WTC11 (cell line): ENCODE measurements around the gene PTPRK. TPM values are rescaled to one million over a fixed set of nuclear protein-coding genes. Genes with fewer than 3 reads are reported as not detected.

ENCODE experiments used
- ATAC-seq: fragments of 200-7000 bp; cut with Tn5 transposase; 2 replicates; pipeline ENCODE4 v1.10.0; 2021; ENCODE audit warnings: mild to moderate bottlenecking, moderate library complexity
- CTCF ChIA-PET: fragments of 300-600 bp; sonication (Branson Sonifier 250); formaldehyde crosslinking; loops from one replicate; lab custom pipeline; 2021; ENCODE audit warnings: antibody characterized with exemption; lab: Charles Lee
- POLR2A ChIA-PET: fragments of 350-600 bp; sonication (Branson Sonifier 250); formaldehyde crosslinking; loops from one replicate; lab custom pipeline; 2021; ENCODE audit warnings: antibody characterized with exemption; lab: Charles Lee
- DNase-seq: peaks from one replicate; pipeline ENCODE4 v3.0.0; 2021; ENCODE audit warnings: low spot score
- H3K27ac Mint-ChIP-seq: 2 replicates; pipeline ENCODE4 v1.8.0; 2021; ENCODE audit warnings: mixed read lengths
- H3K27me3 Mint-ChIP-seq: 2 replicates; pipeline ENCODE4 v1.8.0; 2021; ENCODE audit warnings: low read depth, mild to moderate bottlenecking, moderate library complexity, mixed read lengths
- H3K36me3 Mint-ChIP-seq: 2 replicates; pipeline ENCODE4 v1.8.0; 2021; ENCODE audit warnings: mixed read lengths
- H3K4me1 Mint-ChIP-seq: 2 replicates; pipeline ENCODE4 v1.8.0; 2022; ENCODE audit warnings: mixed read lengths
- H3K4me3 Mint-ChIP-seq: 2 replicates; pipeline ENCODE4 v1.8.0; 2021; ENCODE audit warnings: mild to moderate bottlenecking, moderate library complexity, mixed read lengths
- H3K9me3 Mint-ChIP-seq: 2 replicates; pipeline ENCODE4 v1.8.0; 2021; ENCODE audit warnings: mixed read lengths
- ESRRA ChIP-seq: sonication (generic); formaldehyde crosslinking; IDR thresholded peaks from 2 replicates; pipeline ENCODE4 v1.8.1; 2022; ENCODE audit warnings: mild to moderate bottlenecking, missing genetic modification reagents, borderline replicate concordance
- FOXJ3 ChIP-seq: sonication (generic); formaldehyde crosslinking; IDR thresholded peaks from 2 replicates; pipeline ENCODE4 v1.9.0; 2021; ENCODE audit warnings: missing genetic modification reagents, mild to moderate bottlenecking, borderline replicate concordance
- JAZF1 ChIP-seq: fragments of 250-450 bp; sonication (Bioruptor Pico); IDR thresholded peaks from 2 replicates; pipeline ENCODE4 v1.9.0; 2021; ENCODE audit warnings: moderate library complexity, mild to moderate bottlenecking, inconsistent platforms
- JUN ChIP-seq: sonication (generic); formaldehyde crosslinking; IDR thresholded peaks from 2 replicates; pipeline ENCODE4 v1.8.0; 2023; ENCODE audit warnings: mild to moderate bottlenecking, missing genetic modification reagents
- MYBL2 ChIP-seq: sonication (generic); formaldehyde crosslinking; IDR thresholded peaks from 2 replicates; pipeline ENCODE4 v1.8.1; 2023; ENCODE audit warnings: mild to moderate bottlenecking, moderate library complexity, missing genetic modification reagents
- NFE2L1 ChIP-seq: sonication (generic); formaldehyde crosslinking; IDR thresholded peaks from 2 replicates; pipeline ENCODE4 v1.8.1; 2023; ENCODE audit warnings: missing genetic modification reagents
- SMAD4 ChIP-seq: sonication (generic); formaldehyde crosslinking; IDR thresholded peaks from 2 replicates; pipeline ENCODE4 v1.8.0; 2022; ENCODE audit warnings: mild to moderate bottlenecking, missing genetic modification reagents
- ZNF219 ChIP-seq: sonication (generic); formaldehyde crosslinking; IDR thresholded peaks from 2 replicates; pipeline ENCODE4 v1.8.0; 2023; ENCODE audit warnings: missing genetic modification reagents, mild to moderate bottlenecking, borderline replicate concordance
- ZNF232 ChIP-seq: sonication (generic); formaldehyde crosslinking; IDR thresholded peaks from 2 replicates; pipeline ENCODE4 v1.8.0; 2022; ENCODE audit warnings: mild to moderate bottlenecking, missing genetic modification reagents
- ZNF317 ChIP-seq: sonication (generic); formaldehyde crosslinking; IDR thresholded peaks from 2 replicates; pipeline ENCODE4 v1.8.1; 2023; ENCODE audit warnings: low read depth, mild to moderate bottlenecking, moderate library complexity, missing genetic modification reagents, borderline replicate concordance
- total RNA-seq: library from RNA; stranded (reverse); gene quantifications from 3 replicates; pipeline ENCODE4 v1.2.3, GENCODE V29; 2021
- TF ChIP-seq, protein P1 (sequence below): sonication (generic); formaldehyde crosslinking; IDR thresholded peaks from 2 replicates; pipeline ENCODE4 v1.8.0; 2022; ENCODE audit warnings: mild to moderate bottlenecking, missing genetic modification reagents
- TF ChIP-seq, protein P2 (sequence below): fragments of 250-450 bp; sonication (Bioruptor Pico); IDR thresholded peaks from 2 replicates; pipeline ENCODE4 v1.9.0; 2021; ENCODE audit warnings: moderate library complexity, mild to moderate bottlenecking, inconsistent platforms, borderline replicate concordance
- TF ChIP-seq, protein P3 (sequence below): sonication (generic); formaldehyde crosslinking; IDR thresholded peaks from 2 replicates; pipeline ENCODE4 v1.8.0; 2022; ENCODE audit warnings: mild to moderate bottlenecking, missing genetic modification reagents
- TF ChIP-seq, protein P4 (sequence below): sonication (generic); formaldehyde crosslinking; IDR thresholded peaks from 2 replicates; pipeline ENCODE4 v1.8.0; 2022; ENCODE audit warnings: mild to moderate bottlenecking, missing genetic modification reagents
- TF ChIP-seq, protein P5 (sequence below): sonication (generic); formaldehyde crosslinking; IDR thresholded peaks from 2 replicates; pipeline ENCODE4 v1.8.0; 2023; ENCODE audit warnings: missing genetic modification reagents, mild to moderate bottlenecking, borderline replicate concordance
- TF ChIP-seq, protein P6 (sequence below): fragments of 250-450 bp; sonication (Bioruptor Pico); IDR thresholded peaks from 2 replicates; pipeline ENCODE4 v1.9.0; 2021; ENCODE audit warnings: mild to moderate bottlenecking

Gene PTPRK
- total RNA-seq, 1 experiment from 2014 or later = 44.8 TPM

DNA sequence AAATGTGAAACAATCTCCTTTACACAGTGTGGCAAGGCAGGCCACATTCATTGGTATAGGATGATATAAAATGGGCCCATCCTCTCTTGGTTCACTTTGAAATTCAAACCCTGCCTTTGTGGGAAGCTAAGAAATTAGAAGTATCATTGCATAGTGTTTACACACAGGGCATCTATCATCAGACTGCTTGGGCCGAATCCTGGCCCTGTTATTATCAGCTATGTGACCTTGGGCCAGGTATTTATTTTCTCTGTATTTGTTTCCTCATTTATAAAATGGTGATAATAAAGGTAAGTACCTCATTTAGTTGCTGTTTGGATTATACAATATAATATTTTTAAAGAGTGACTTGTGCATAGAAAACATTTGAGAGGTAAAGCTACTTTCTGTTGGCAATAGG lies 45.5 kb downstream of the PTPRK start (continued):
- TF ChIP-seq, protein P1, sequence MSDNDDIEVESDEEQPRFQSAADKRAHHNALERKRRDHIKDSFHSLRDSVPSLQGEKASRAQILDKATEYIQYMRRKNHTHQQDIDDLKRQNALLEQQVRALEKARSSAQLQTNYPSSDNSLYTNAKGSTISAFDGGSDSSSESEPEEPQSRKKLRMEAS = no peak
- TF ChIP-seq, protein P2, sequence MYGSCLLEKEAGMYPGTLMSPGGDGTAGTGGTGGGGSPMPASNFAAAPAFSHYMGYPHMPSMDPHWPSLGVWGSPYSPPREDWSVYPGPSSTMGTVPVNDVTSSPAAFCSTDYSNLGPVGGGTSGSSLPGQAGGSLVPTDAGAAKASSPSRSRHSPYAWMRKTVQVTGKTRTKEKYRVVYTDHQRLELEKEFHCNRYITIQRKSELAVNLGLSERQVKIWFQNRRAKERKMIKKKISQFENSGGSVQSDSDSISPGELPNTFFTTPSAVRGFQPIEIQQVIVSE (CRISPR knock-in tag) = no peak
- TF ChIP-seq, protein P3, sequence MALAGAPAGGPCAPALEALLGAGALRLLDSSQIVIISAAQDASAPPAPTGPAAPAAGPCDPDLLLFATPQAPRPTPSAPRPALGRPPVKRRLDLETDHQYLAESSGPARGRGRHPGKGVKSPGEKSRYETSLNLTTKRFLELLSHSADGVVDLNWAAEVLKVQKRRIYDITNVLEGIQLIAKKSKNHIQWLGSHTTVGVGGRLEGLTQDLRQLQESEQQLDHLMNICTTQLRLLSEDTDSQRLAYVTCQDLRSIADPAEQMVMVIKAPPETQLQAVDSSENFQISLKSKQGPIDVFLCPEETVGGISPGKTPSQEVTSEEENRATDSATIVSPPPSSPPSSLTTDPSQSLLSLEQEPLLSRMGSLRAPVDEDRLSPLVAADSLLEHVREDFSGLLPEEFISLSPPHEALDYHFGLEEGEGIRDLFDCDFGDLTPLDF (CRISPR knock-in tag) = no peak
- TF ChIP-seq ZNF317 (CRISPR knock-in tag) (no peak), ZNF219 (CRISPR knock-in tag) (no peak), JAZF1 (CRISPR knock-in tag) (no peak), ESRRA (CRISPR knock-in tag) (no peak), SMAD4 (CRISPR knock-in tag) (no peak)
- TF ChIP-seq, protein P4, sequence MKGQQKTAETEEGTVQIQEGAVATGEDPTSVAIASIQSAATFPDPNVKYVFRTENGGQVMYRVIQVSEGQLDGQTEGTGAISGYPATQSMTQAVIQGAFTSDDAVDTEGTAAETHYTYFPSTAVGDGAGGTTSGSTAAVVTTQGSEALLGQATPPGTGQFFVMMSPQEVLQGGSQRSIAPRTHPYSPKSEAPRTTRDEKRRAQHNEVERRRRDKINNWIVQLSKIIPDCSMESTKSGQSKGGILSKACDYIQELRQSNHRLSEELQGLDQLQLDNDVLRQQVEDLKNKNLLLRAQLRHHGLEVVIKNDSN (CRISPR knock-in tag) = no peak
- TF ChIP-seq, protein P5, sequence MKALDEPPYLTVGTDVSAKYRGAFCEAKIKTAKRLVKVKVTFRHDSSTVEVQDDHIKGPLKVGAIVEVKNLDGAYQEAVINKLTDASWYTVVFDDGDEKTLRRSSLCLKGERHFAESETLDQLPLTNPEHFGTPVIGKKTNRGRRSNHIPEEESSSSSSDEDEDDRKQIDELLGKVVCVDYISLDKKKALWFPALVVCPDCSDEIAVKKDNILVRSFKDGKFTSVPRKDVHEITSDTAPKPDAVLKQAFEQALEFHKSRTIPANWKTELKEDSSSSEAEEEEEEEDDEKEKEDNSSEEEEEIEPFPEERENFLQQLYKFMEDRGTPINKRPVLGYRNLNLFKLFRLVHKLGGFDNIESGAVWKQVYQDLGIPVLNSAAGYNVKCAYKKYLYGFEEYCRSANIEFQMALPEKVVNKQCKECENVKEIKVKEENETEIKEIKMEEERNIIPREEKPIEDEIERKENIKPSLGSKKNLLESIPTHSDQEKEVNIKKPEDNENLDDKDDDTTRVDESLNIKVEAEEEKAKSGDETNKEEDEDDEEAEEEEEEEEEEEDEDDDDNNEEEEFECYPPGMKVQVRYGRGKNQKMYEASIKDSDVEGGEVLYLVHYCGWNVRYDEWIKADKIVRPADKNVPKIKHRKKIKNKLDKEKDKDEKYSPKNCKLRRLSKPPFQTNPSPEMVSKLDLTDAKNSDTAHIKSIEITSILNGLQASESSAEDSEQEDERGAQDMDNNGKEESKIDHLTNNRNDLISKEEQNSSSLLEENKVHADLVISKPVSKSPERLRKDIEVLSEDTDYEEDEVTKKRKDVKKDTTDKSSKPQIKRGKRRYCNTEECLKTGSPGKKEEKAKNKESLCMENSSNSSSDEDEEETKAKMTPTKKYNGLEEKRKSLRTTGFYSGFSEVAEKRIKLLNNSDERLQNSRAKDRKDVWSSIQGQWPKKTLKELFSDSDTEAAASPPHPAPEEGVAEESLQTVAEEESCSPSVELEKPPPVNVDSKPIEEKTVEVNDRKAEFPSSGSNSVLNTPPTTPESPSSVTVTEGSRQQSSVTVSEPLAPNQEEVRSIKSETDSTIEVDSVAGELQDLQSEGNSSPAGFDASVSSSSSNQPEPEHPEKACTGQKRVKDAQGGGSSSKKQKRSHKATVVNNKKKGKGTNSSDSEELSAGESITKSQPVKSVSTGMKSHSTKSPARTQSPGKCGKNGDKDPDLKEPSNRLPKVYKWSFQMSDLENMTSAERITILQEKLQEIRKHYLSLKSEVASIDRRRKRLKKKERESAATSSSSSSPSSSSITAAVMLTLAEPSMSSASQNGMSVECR = no peak

DNA sequence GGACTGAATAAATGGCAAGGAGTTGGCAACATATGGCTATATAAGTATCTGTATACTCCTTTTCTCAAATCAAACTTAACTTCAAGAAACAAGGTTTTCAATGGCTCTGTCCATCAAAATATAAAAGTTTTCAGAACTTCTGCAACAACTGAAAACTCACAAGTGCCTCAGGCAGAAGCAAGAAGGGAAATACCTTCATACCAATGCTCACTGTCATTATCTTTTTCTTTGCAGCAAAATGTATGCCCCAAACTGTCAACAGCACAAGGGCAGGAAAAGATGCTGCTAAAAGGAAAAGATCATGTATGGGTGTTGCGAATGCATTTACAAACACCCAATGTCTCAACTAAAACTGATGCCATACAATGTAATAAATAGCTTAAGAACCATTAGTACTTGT lies 45.9 kb downstream of the PTPRK start:
- POLR2A ChIA-PET = no interaction called here
- no peak for DNase-seq
- H3K36me3 Mint-ChIP-seq = no peaks in the 10 kb centered on the region
- no peak overlapping the region for H3K4me3 Mint-ChIP-seq
- ATAC-seq = no peak
- H3K27ac Mint-ChIP-seq = peak overlapping the region; percentile 41; the same call in 1 of the 2 replicates
- H3K9me3 Mint-ChIP-seq = no peaks in the 10 kb centered on the region
- no peaks in the 10 kb centered on the region for H3K27me3 Mint-ChIP-seq
- H3K4me1 Mint-ChIP-seq = peaks cover 22% of the 10 kb centered on the region
- CTCF ChIA-PET = no interaction called here
- TF ChIP-seq ZNF232 (CRISPR knock-in tag) (no peak), JAZF1 (CRISPR knock-in tag) (no peak), FOXJ3 (CRISPR knock-in tag) (no peak)

DNA sequence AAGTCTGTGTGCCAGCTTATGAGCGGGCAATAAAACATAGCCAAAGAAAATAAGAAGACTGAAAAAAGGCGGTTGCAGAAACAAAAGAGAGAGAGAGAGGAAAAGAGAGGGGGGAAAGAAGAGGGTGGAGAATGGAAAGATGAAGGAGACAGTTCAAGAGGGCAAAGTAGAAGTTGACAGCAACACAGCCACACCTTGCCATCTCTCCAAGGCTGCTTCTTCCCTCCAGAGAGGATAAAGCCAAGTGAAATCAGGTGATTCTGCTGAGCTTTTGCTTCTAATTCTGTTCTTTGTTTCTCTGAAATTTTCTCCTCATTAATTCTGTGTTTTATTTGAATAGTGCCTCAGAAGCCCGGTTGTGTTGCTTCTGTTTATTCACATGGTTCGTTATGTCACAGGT lies 48.5 kb downstream of the PTPRK start:
- no peak overlapping the region for H3K27ac Mint-ChIP-seq
- DNase-seq (no peak), ATAC-seq (no peak)
- peaks cover 17% of the 10 kb centered on the region for H3K4me1 Mint-ChIP-seq
- ChIA-PET CTCF (no interaction called here), POLR2A (no interaction called here)
- H3K4me3 Mint-ChIP-seq = no peak overlapping the region
- no peaks in the 10 kb centered on the region for H3K36me3 Mint-ChIP-seq
- no peaks in the 10 kb centered on the region for H3K27me3 Mint-ChIP-seq
- no peaks in the 10 kb centered on the region for H3K9me3 Mint-ChIP-seq
- TF ChIP-seq, protein P6, sequence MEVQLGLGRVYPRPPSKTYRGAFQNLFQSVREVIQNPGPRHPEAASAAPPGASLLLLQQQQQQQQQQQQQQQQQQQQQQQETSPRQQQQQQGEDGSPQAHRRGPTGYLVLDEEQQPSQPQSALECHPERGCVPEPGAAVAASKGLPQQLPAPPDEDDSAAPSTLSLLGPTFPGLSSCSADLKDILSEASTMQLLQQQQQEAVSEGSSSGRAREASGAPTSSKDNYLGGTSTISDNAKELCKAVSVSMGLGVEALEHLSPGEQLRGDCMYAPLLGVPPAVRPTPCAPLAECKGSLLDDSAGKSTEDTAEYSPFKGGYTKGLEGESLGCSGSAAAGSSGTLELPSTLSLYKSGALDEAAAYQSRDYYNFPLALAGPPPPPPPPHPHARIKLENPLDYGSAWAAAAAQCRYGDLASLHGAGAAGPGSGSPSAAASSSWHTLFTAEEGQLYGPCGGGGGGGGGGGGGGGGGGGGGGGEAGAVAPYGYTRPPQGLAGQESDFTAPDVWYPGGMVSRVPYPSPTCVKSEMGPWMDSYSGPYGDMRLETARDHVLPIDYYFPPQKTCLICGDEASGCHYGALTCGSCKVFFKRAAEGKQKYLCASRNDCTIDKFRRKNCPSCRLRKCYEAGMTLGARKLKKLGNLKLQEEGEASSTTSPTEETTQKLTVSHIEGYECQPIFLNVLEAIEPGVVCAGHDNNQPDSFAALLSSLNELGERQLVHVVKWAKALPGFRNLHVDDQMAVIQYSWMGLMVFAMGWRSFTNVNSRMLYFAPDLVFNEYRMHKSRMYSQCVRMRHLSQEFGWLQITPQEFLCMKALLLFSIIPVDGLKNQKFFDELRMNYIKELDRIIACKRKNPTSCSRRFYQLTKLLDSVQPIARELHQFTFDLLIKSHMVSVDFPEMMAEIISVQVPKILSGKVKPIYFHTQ (CRISPR knock-in tag) = no peak
- TF ChIP-seq NFE2L1 (CRISPR knock-in tag) (no peak), ZNF317 (CRISPR knock-in tag) (no peak), MYBL2 (CRISPR knock-in tag) (no peak), JUN (CRISPR knock-in tag) (no peak)
- TF ChIP-seq, protein P3 (CRISPR knock-in tag) = no peak
- TF ChIP-seq, protein P4 (CRISPR knock-in tag) = no peak
- TF ChIP-seq, protein P1 = no peak
